Activated CD4-positive, alpha-beta T cell treated with anti-CD3 and anti-CD28 coated beads, Interleukin-2, amount 10 ng/mL, durations not matched to agents 7 days and 5 days (primary cell): ENCODE measurements around the gene ADIRF. TPM values are rescaled to one million over a fixed set of nuclear protein-coding genes. Genes with fewer than 3 reads are reported as not detected.
"Not testable (repeated sequence)": the region's sequence is repeated elsewhere in the genome, so short reads cannot be mapped to it uniquely, and the experiment has no call there.

ENCODE experiments used
- CTCF ChIA-PET: fragments of 350-600 bp; sonication (Branson Sonifier 250); formaldehyde crosslinking; loops from one replicate; lab custom pipeline; 2021; ENCODE audit warnings: antibody characterized with exemption; lab: Charles Lee
- POLR2A ChIA-PET: fragments of 350-600 bp; sonication (Branson Sonifier 250); formaldehyde crosslinking; loops from one replicate; lab custom pipeline; 2021; ENCODE audit warnings: antibody characterized with exemption; lab: Charles Lee
- DNase-seq: peaks from one replicate; pipeline ENCODE4 v3.0.0-alpha.2; 2020
- H3K27ac Mint-ChIP-seq: one replicate; pipeline ENCODE4 v1.8.0; 2021; ENCODE audit warnings: mild to moderate bottlenecking, moderate library complexity, mixed read lengths
- H3K27me3 Mint-ChIP-seq: one replicate; pipeline ENCODE4 v1.8.0; 2021; ENCODE audit warnings: mixed read lengths
- H3K36me3 Mint-ChIP-seq: one replicate; pipeline ENCODE4 v1.8.0; 2021; ENCODE audit warnings: low read depth, mixed read lengths
- H3K4me1 Mint-ChIP-seq: one replicate; pipeline ENCODE4 v1.8.0; 2021; ENCODE audit warnings: mixed read lengths
- H3K4me3 Mint-ChIP-seq: one replicate; pipeline ENCODE4 v1.8.0; 2021; ENCODE audit warnings: mild to moderate bottlenecking, moderate library complexity, mixed read lengths
- H3K9me3 Mint-ChIP-seq: one replicate; pipeline ENCODE4 v1.8.0; 2021; ENCODE audit warnings: mixed read lengths
- total RNA-seq, 2 experiments: library from RNA; stranded (reverse); gene quantifications; one replicate each; pipeline ENCODE4 v1.2.3, GENCODE V29; 2021

Gene ADIRF
- total RNA-seq, 2 experiments from 2014 or later = not detected

- CTCF ChIA-PET = interaction anchor here (1.3 kb wide), 1 partner anchor 24 kb away, joined by 3 read pairs; no protein-coding TSS in a partner anchor
- no peak for DNase-seq
- POLR2A ChIA-PET = no interaction called here
- Mint-ChIP-seq H3K4me3 (no peak overlapping the region), H3K27ac (no peak overlapping the region), H3K9me3 (no peaks in the 10 kb centered on the region), H3K36me3 (no peaks in the 10 kb centered on the region), H3K4me1 (no peaks in the 10 kb centered on the region), H3K27me3 (peaks cover 11% of the 10 kb centered on the region)
These were observed 11.1 kb downstream of the ADIRF start for GRCh38 chr10:86979296-86979818.

GRCh38 chr10:86979977-86980448 lies 11.7 kb downstream of the ADIRF start:
- Mint-ChIP-seq H3K27me3 (peaks cover 11% of the 10 kb centered on the region), H3K4me3 (no peak overlapping the region), H3K27ac (no peak overlapping the region), H3K36me3 (no peaks in the 10 kb centered on the region), H3K4me1 (no peaks in the 10 kb centered on the region), H3K9me3 (no peaks in the 10 kb centered on the region)
- CTCF ChIA-PET = interaction anchor here (1.3 kb wide), 1 partner anchor 25 kb away, joined by 3 read pairs; no protein-coding TSS in a partner anchor
- POLR2A ChIA-PET = no interaction called here
- DNase-seq = no peak

GRCh38 chr10:86981020-86981419 lies 12.7 kb downstream of the ADIRF start:
- H3K36me3 Mint-ChIP-seq, POLR2A ChIA-PET, CTCF ChIA-PET, H3K27ac Mint-ChIP-seq, H3K4me1 Mint-ChIP-seq, DNase-seq, H3K4me3 Mint-ChIP-seq, H3K9me3 Mint-ChIP-seq: not testable (repeated sequence)
- peaks cover 14% of the 10 kb centered on the region for H3K27me3 Mint-ChIP-seq

- ChIA-PET CTCF (no interaction called here), POLR2A (no interaction called here)
- Mint-ChIP-seq H3K4me1 (no peaks in the 10 kb centered on the region), H3K27ac (no peak overlapping the region), H3K36me3 (no peaks in the 10 kb centered on the region), H3K27me3 (peaks cover 14% of the 10 kb centered on the region), H3K9me3 (no peaks in the 10 kb centered on the region), H3K4me3 (no peak overlapping the region)
- DNase-seq = no peak
These were observed 13.4 kb downstream of the ADIRF start for GRCh38 chr10:86981716-86982115.

GRCh38 chr10:86984498-86984897 lies 16.2 kb downstream of the ADIRF start:
- H3K27ac Mint-ChIP-seq, H3K36me3 Mint-ChIP-seq, H3K4me3 Mint-ChIP-seq, CTCF ChIA-PET, POLR2A ChIA-PET, H3K9me3 Mint-ChIP-seq, DNase-seq, H3K4me1 Mint-ChIP-seq: not testable (repeated sequence)
- peaks cover 28% of the 10 kb centered on the region for H3K27me3 Mint-ChIP-seq

- POLR2A ChIA-PET = no interaction called here
- Mint-ChIP-seq H3K4me1 (no peaks in the 10 kb centered on the region), H3K27me3 (peaks cover 33% of the 10 kb centered on the region), H3K9me3 (no peaks in the 10 kb centered on the region), H3K36me3 (no peaks in the 10 kb centered on the region), H3K4me3 (no peak overlapping the region), H3K27ac (no peak overlapping the region)
- no peak for DNase-seq
- CTCF ChIA-PET = interaction anchor here (1.1 kb wide), 1 partner anchor 21 kb away, joined by 3 read pairs; no protein-coding TSS in a partner anchor
These were observed 20.2 kb downstream of the ADIRF start for GRCh38 chr10:86988520-86988919.

GRCh38 chr10:86991362-86991761 lies 23.1 kb downstream of the ADIRF start:
- peaks cover 30% of the 10 kb centered on the region for H3K27me3 Mint-ChIP-seq
- CTCF ChIA-PET = interaction anchor here (0.6 kb wide), 1 partner anchor 13 kb away, joined by 3 read pairs; no protein-coding TSS in a partner anchor
- H3K4me3 Mint-ChIP-seq, POLR2A ChIA-PET, H3K4me1 Mint-ChIP-seq, H3K9me3 Mint-ChIP-seq, H3K27ac Mint-ChIP-seq, DNase-seq, H3K36me3 Mint-ChIP-seq: not testable (repeated sequence)

- Mint-ChIP-seq H3K36me3 (no peaks in the 10 kb centered on the region), H3K9me3 (no peaks in the 10 kb centered on the region), H3K27me3 (peaks cover 30% of the 10 kb centered on the region), H3K4me3 (no peak overlapping the region), H3K27ac (no peak overlapping the region), H3K4me1 (no peaks in the 10 kb centered on the region)
- CTCF ChIA-PET = no interaction called here
- POLR2A ChIA-PET = no interaction called here
- DNase-seq = no peak
These were observed 24.2 kb downstream of the ADIRF start for GRCh38 chr10:86992456-86992855.

GRCh38 chr10:86992929-86993328 lies 24.6 kb downstream of the ADIRF start:
- DNase-seq = no peak
- H3K27me3 Mint-ChIP-seq = peaks cover 25% of the 10 kb centered on the region
- no peak overlapping the region for H3K4me3 Mint-ChIP-seq
- ChIA-PET POLR2A (no interaction called here), CTCF (no interaction called here)
- no peaks in the 10 kb centered on the region for H3K4me1 Mint-ChIP-seq
- no peaks in the 10 kb centered on the region for H3K36me3 Mint-ChIP-seq
- H3K27ac Mint-ChIP-seq = no peak overlapping the region
- no peaks in the 10 kb centered on the region for H3K9me3 Mint-ChIP-seq

- H3K4me1 Mint-ChIP-seq, H3K36me3 Mint-ChIP-seq, DNase-seq, H3K4me3 Mint-ChIP-seq, H3K27ac Mint-ChIP-seq, H3K27me3 Mint-ChIP-seq, POLR2A ChIA-PET, H3K9me3 Mint-ChIP-seq: not testable (repeated sequence)
- CTCF ChIA-PET = interaction anchor here (0.6 to 0.7 kb wide), 2 partner anchors 191 to 964 kb away, joined by 3 read pairs; no protein-coding TSS in a partner anchor
These were observed 31.6 kb downstream of the ADIRF start for GRCh38 chr10:86999802-87000403.

- Mint-ChIP-seq H3K4me1 (no peaks in the 10 kb centered on the region), H3K27ac (no peak overlapping the region), H3K9me3 (no peaks in the 10 kb centered on the region), H3K27me3 (peaks cover 2% of the 10 kb centered on the region), H3K4me3 (no peak overlapping the region), H3K36me3 (no peaks in the 10 kb centered on the region)
- POLR2A ChIA-PET = no interaction called here
- CTCF ChIA-PET = interaction anchor here (0.6 to 0.7 kb wide), 2 partner anchors 192 to 963 kb away, joined by 3 read pairs; no protein-coding TSS in a partner anchor
- DNase-seq = no peak
These were observed 32.2 kb downstream of the ADIRF start for GRCh38 chr10:87000491-87000890.

- DNase-seq, CTCF ChIA-PET, H3K9me3 Mint-ChIP-seq, H3K27ac Mint-ChIP-seq, H3K4me3 Mint-ChIP-seq, H3K4me1 Mint-ChIP-seq, POLR2A ChIA-PET, H3K27me3 Mint-ChIP-seq, H3K36me3 Mint-ChIP-seq: not testable (repeated sequence)
These were observed 38.8 kb downstream of the ADIRF start for GRCh38 chr10:87007124-87007523.

GRCh38 chr10:87007674-87008073 lies 39.4 kb downstream of the ADIRF start:
- POLR2A ChIA-PET, H3K27ac Mint-ChIP-seq, H3K9me3 Mint-ChIP-seq, H3K27me3 Mint-ChIP-seq, DNase-seq, H3K4me3 Mint-ChIP-seq, CTCF ChIA-PET, H3K36me3 Mint-ChIP-seq, H3K4me1 Mint-ChIP-seq: not testable (repeated sequence)
